DOHH2 (cell line): ENCODE data around the gene CDH4.

Source experiments
- H3F3A ChIP-seq: fragments of 200-600 bp; sonication (generic), shearing (Covaris generic); 2 replicates; pipeline ENCODE4 v1.6.0; 2016; ENCODE audit warnings: antibody characterized with exemption, mild to moderate bottlenecking; ENCODE audit not compliant: control insufficient read depth, insufficient read depth
- H3K27ac ChIP-seq: fragments of 200-600 bp; sonication (generic); 2 replicates; pipeline ENCODE4 v1.5.1; 2014; ENCODE audit warnings: low read depth, mild to moderate bottlenecking, low read length, moderate library complexity
- H3K27me3 ChIP-seq: fragments of 200-600 bp; sonication (generic); 2 replicates; pipeline ENCODE4 v1.6.1; 2014; ENCODE audit warnings: mild to moderate bottlenecking, low read length, mixed read lengths; ENCODE audit not compliant: control insufficient read depth
- H3K36me3 ChIP-seq: fragments of 200-600 bp; sonication (generic); 2 replicates; pipeline ENCODE4 v1.6.1; 2014; ENCODE audit warnings: mild to moderate bottlenecking, low read length, moderate library complexity, mixed read lengths; ENCODE audit not compliant: control insufficient read depth
- H3K4me1 ChIP-seq: fragments of 200-600 bp; sonication (generic); 2 replicates; pipeline ENCODE4 v1.6.1; 2014; ENCODE audit warnings: mild to moderate bottlenecking, low read length, mixed read lengths; ENCODE audit not compliant: control insufficient read depth
- H3K4me2 ChIP-seq: fragments of 200-600 bp; sonication (generic); 2 replicates; pipeline ENCODE4 v1.6.0; 2014; ENCODE audit warnings: mild to moderate bottlenecking, low read length, moderate library complexity
- H3K4me3 ChIP-seq: fragments of 200-600 bp; sonication (generic); 2 replicates; pipeline ENCODE4 v1.5.1; 2014; ENCODE audit warnings: mild to moderate bottlenecking, low read length, mixed read lengths
- H3K79me2 ChIP-seq: fragments of 200-600 bp; sonication (generic); 2 replicates; pipeline ENCODE4 v1.6.1; 2014; ENCODE audit warnings: mild to moderate bottlenecking, low read length, mixed read lengths; ENCODE audit not compliant: control insufficient read depth
- H3K9me2 ChIP-seq: fragments of 200-600 bp; sonication (generic); replicated peaks from 2 replicates; pipeline ENCODE4 v1.6.1; 2014; ENCODE audit warnings: mild to moderate bottlenecking, low read length, mixed read lengths; ENCODE audit not compliant: control insufficient read depth
- H3K9me3 ChIP-seq: fragments of 200-600 bp; sonication (generic); 2 replicates; pipeline ENCODE4 v1.6.1; 2014; ENCODE audit warnings: antibody characterized with exemption, low read length, mixed read lengths; ENCODE audit not compliant: control insufficient read depth, insufficient read depth
- H4K20me1 ChIP-seq: fragments of 200-600 bp; sonication (generic); 2 replicates; pipeline ENCODE4 v1.6.0; 2014; ENCODE audit warnings: low read depth, mild to moderate bottlenecking, antibody characterized with exemption, low read length, moderate library complexity; ENCODE audit not compliant: control insufficient read depth, insufficient read depth
- EZH2phosphoT487 ChIP-seq: fragments of 200-600 bp; sonication (generic); IDR thresholded peaks from 2 replicates; pipeline ENCODE4 v1.6.1; 2017; ENCODE audit warnings: borderline replicate concordance, mild to moderate bottlenecking, antibody characterized with exemption, low read length, moderate library complexity, mixed read lengths
- TF ChIP-seq, protein P1 (sequence below): fragments of 200-600 bp; sonication (generic); IDR thresholded peaks from one replicate; pipeline ENCODE4 v1.5.1; 2014; ENCODE audit warnings: antibody characterized with exemption, mild to moderate bottlenecking, low read depth, low read length; ENCODE audit not compliant: poor library complexity, severe bottlenecking

The CDH4 gene

DNA sequence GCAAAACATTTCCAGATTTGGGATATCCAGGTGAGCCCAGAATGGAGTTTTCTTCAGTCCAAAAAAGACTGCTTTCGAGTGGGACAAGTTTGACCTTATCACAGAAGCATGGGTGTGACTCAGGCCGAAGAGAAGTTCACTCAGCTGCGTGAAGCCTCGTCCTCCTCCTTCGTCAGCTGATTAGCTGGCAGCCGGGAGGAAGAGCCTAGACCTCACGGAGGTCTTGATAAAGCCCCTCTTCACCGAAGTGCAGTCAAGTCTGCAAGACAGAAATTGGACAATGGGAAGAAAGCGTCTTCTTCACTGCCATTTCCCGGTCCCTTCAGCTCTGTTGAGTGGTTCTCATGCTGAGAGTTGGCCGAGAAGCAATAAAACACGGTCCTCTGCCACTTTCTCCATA lies 449.7 kb downstream of the CDH4 start:
- Histone ChIP-seq H3K4me1 (no peaks in the 10 kb centered on the region), H3K36me3 (no peaks in the 10 kb centered on the region), H3K27ac (no peak overlapping the region), H3K9me2 (no peaks in the 10 kb centered on the region), H3K9me3 (no peaks in the 10 kb centered on the region), H3F3A (no peaks in the 10 kb centered on the region), H3K79me2 (no peaks in the 10 kb centered on the region), H3K4me2 (no peak overlapping the region), H3K27me3 (no peaks in the 10 kb centered on the region), H3K4me3 (no peak overlapping the region), H4K20me1 (no peaks in the 10 kb centered on the region)
- TF ChIP-seq EZH2phosphoT487, result no peak
- TF ChIP-seq, protein P1, sequence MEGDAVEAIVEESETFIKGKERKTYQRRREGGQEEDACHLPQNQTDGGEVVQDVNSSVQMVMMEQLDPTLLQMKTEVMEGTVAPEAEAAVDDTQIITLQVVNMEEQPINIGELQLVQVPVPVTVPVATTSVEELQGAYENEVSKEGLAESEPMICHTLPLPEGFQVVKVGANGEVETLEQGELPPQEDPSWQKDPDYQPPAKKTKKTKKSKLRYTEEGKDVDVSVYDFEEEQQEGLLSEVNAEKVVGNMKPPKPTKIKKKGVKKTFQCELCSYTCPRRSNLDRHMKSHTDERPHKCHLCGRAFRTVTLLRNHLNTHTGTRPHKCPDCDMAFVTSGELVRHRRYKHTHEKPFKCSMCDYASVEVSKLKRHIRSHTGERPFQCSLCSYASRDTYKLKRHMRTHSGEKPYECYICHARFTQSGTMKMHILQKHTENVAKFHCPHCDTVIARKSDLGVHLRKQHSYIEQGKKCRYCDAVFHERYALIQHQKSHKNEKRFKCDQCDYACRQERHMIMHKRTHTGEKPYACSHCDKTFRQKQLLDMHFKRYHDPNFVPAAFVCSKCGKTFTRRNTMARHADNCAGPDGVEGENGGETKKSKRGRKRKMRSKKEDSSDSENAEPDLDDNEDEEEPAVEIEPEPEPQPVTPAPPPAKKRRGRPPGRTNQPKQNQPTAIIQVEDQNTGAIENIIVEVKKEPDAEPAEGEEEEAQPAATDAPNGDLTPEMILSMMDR, result no peak

DNA sequence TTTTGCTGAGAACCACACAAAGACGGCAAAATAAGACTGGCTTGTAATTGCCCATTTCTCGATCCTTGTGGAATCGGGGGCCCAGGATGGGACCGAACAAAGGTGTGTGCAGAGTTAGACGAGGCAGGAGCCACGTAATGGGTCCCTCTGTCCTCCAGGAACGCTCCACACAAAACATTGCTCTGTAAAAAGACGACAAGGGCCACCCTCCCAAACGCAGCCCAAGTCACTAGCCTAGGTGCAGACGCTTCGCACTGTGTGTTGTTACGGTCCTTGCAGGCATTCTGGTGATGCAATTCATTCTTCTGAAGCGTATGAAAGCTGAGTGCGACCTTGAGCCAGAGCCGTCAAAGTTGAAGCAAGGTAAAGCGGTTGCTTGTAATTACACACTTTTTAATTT lies 450.2 kb downstream of the CDH4 start:
- Histone ChIP-seq H3F3A (no peaks in the 10 kb centered on the region), H4K20me1 (no peaks in the 10 kb centered on the region), H3K36me3 (no peaks in the 10 kb centered on the region), H3K9me2 (no peaks in the 10 kb centered on the region), H3K4me3 (no peak overlapping the region), H3K27ac (no peak overlapping the region), H3K9me3 (no peaks in the 10 kb centered on the region), H3K79me2 (no peaks in the 10 kb centered on the region), H3K4me1 (no peaks in the 10 kb centered on the region), H3K27me3 (no peaks in the 10 kb centered on the region), H3K4me2 (no peak overlapping the region)
- TF ChIP-seq EZH2phosphoT487, result no peak
- TF ChIP-seq, protein P1, result no peak

DNA sequence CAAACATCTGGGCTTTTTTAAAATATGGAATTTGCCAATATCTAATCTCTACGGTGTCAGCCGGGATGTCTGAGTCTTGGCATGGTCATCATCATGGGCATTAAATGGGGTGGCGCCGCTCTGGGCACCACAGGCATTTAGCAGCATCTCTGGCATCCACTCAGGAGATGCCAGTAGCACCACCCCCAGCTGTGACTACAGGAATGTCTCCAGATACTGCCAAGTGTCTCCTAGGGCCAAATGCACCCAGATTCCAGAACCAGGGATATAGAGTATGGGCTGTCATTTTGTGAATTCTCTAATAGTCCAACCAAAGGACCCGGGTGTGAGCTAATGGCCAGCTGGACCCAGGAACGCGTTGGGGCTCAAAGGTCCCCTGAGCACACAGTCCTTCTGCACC lies 452.6 kb downstream of the CDH4 start:
- H3K27ac ChIP-seq, result no peak overlapping the region
- no peak overlapping the region for H3K4me2 ChIP-seq
- TF ChIP-seq, protein P1, result no peak
- TF ChIP-seq EZH2phosphoT487, result no peak
- no peak overlapping the region for H3K4me3 ChIP-seq
- H3K9me2 ChIP-seq, result no peaks in the 10 kb centered on the region
- H3K27me3 ChIP-seq, result no peaks in the 10 kb centered on the region
- H4K20me1 ChIP-seq, result no peaks in the 10 kb centered on the region
- H3K4me1 ChIP-seq, result no peaks in the 10 kb centered on the region
- H3F3A ChIP-seq, result no peaks in the 10 kb centered on the region
- H3K9me3 ChIP-seq, result no peaks in the 10 kb centered on the region
- H3K36me3 ChIP-seq, result no peaks in the 10 kb centered on the region
- no peaks in the 10 kb centered on the region for H3K79me2 ChIP-seq
